ENCODE results near the gene TP53TG3F.
"Not testable (repeated sequence)": the region's sequence is repeated elsewhere in the genome, so short reads cannot be mapped to it uniquely, and the experiment has no call there.

TP53TG3F gene

GRCh38 chr16:33459312-33459711, at the start of gene TP53TG3F:
TP53TG3F (plus strand) TSS chr16:33459612; CDS start chr16:33459680, 68 bp downstream.
- DNase-seq = not testable (repeated sequence)

GRCh38 chr16:33491611-33492010, 32.2 kb downstream of the TP53TG3F start:
- DNase-seq = not testable (repeated sequence)

- DNase-seq = not testable (repeated sequence)
Measured at GRCh38 chr16:33507231-33507630, 47.8 kb downstream of the TP53TG3F start.

GRCh38 chr16:33509070-33509469, 49.7 kb downstream of the TP53TG3F start:
- DNase-seq = not testable (repeated sequence)

- DNase-seq = not testable (repeated sequence)
Measured at GRCh38 chr16:33509906-33510305, 50.5 kb downstream of the TP53TG3F start.
